Limb (tissue), 2 donors: ENCODE measurements around the gene ARHGAP24.

ENCODE experiments used
- DNase-seq, 2 donors: peaks; one replicate each; pipeline ENCODE4 v3.0.0-alpha.2; 2016; ENCODE audit errors: extremely low spot score in 2 of 2

ARHGAP24 gene

GRCh38 chr4:85696661-85697060 is 221.7 kb downstream of the ARHGAP24 start:
- DNase-seq: no peak

- DNase-seq: no peak
These were observed 222.9 kb downstream of the ARHGAP24 start for GRCh38 chr4:85697854-85698253.

- no peak for DNase-seq
These were observed 225.4 kb downstream of the ARHGAP24 start for GRCh38 chr4:85700362-85700761.

- DNase-seq: peak in 1 of 2 donors; percentile 54
These were observed 226.9 kb downstream of the ARHGAP24 start for GRCh38 chr4:85701861-85702321.

- DNase-seq: no peak
These were observed 228.1 kb downstream of the ARHGAP24 start for GRCh38 chr4:85703096-85703495.

- DNase-seq: no peak
These were observed 232.7 kb downstream of the ARHGAP24 start for GRCh38 chr4:85707611-85708010.

- DNase-seq: no peak
These were observed 233.5 kb downstream of the ARHGAP24 start for GRCh38 chr4:85708468-85708867.

GRCh38 chr4:85713005-85713404 is 238.1 kb downstream of the ARHGAP24 start:
- DNase-seq: no peak

- no peak for DNase-seq
These were observed 241.2 kb downstream of the ARHGAP24 start for GRCh38 chr4:85715991-85716737.

GRCh38 chr4:85717351-85717750 is 242.4 kb downstream of the ARHGAP24 start:
- DNase-seq: peak in 1 of 2 donors; percentile 46

GRCh38 chr4:85717847-85718246 is 242.9 kb downstream of the ARHGAP24 start:
- DNase-seq: no peak

- DNase-seq: no peak
These were observed 245.8 kb downstream of the ARHGAP24 start for GRCh38 chr4:85720735-85721134.

GRCh38 chr4:85722401-85722800 is 247.5 kb downstream of the ARHGAP24 start:
- DNase-seq: no peak

GRCh38 chr4:85722807-85723206 is 247.9 kb downstream of the ARHGAP24 start:
- DNase-seq: peak in 1 of 2 donors; percentile 50

GRCh38 chr4:85724791-85725563 is 250.0 kb downstream of the ARHGAP24 start:
- no peak for DNase-seq

- no peak for DNase-seq
These were observed 250.8 kb downstream of the ARHGAP24 start for GRCh38 chr4:85725721-85726170.

- DNase-seq: no peak
These were observed 251.6 kb downstream of the ARHGAP24 start for GRCh38 chr4:85726555-85726954.

GRCh38 chr4:85728464-85728863 is 253.5 kb downstream of the ARHGAP24 start:
- DNase-seq: no peak

GRCh38 chr4:85732124-85732523 is 257.2 kb downstream of the ARHGAP24 start:
- no peak for DNase-seq

GRCh38 chr4:85733798-85734197 is 258.8 kb downstream of the ARHGAP24 start:
- DNase-seq: no peak

GRCh38 chr4:85734424-85734831 is 259.5 kb downstream of the ARHGAP24 start:
- DNase-seq: no peak

- no peak for DNase-seq
These were observed 261.6 kb downstream of the ARHGAP24 start for GRCh38 chr4:85736571-85736970.

- DNase-seq: no peak
These were observed 262.3 kb downstream of the ARHGAP24 start for GRCh38 chr4:85737254-85737653.
